HG03342 (cell line): ENCODE data around the gene FIP1L1.
"Not testable (repeated sequence)": the region's sequence is repeated elsewhere in the genome, so short reads cannot be mapped to it uniquely, and the experiment has no call there.

Experiments
- ATAC-seq: cut with Tn5 transposase; IDR thresholded peaks from one replicate; pipeline ENCODE4 v1.9.1; 2021; ENCODE audit warnings: mild to moderate bottlenecking, moderate library complexity; ENCODE audit not compliant: unreplicated experiment

The FIP1L1 gene, protein sequence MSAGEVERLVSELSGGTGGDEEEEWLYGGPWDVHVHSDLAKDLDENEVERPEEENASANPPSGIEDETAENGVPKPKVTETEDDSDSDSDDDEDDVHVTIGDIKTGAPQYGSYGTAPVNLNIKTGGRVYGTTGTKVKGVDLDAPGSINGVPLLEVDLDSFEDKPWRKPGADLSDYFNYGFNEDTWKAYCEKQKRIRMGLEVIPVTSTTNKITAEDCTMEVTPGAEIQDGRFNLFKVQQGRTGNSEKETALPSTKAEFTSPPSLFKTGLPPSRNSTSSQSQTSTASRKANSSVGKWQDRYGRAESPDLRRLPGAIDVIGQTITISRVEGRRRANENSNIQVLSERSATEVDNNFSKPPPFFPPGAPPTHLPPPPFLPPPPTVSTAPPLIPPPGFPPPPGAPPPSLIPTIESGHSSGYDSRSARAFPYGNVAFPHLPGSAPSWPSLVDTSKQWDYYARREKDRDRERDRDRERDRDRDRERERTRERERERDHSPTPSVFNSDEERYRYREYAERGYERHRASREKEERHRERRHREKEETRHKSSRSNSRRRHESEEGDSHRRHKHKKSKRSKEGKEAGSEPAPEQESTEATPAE

DNA sequence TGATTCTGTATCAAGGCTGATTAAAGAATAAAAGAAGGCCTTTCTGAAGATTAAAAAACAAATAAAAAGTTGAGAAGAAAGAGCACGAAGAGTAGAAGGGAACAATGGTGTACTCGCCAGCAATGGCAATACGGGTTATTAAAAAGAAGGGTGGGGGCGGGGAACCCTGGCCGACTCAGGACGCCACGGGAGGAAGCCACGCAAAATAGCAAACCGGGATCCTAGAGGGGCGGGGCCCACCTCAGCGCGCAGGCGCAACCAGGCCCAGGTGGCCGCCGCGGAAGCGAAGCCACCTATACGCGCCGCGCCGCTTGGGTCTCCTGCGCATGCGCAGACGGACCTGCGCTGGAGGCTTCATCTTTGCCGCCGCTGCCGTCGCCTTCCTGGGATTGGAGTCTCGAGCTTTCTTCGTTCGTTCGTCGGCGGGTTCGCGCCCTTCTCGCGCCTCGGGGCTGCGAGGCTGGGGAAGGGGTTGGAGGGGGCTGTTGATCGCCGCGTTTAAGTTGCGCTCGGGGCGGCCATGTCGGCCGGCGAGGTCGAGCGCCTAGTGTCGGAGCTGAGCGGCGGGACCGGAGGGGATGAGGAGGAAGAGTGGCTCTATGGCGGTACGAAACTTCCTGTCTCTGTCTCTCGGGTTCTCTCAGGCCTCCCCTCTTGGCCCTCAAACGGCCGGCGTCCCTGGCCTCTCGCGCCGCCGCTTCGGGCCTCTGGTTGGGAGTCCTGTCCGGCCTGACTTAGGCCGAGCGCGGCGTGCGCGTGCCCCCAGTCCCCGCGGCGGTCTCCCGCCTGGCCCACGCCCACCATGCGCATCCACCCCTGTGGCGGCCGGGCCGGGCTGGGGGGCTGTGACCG is at the start of gene FIP1L1:
FIP1L1 (plus strand) TSS at position 323 of the 852 bp plus-strand sequence; CDS start at position 521, 198 bp downstream.
- ATAC-seq = peak; percentile 89

DNA sequence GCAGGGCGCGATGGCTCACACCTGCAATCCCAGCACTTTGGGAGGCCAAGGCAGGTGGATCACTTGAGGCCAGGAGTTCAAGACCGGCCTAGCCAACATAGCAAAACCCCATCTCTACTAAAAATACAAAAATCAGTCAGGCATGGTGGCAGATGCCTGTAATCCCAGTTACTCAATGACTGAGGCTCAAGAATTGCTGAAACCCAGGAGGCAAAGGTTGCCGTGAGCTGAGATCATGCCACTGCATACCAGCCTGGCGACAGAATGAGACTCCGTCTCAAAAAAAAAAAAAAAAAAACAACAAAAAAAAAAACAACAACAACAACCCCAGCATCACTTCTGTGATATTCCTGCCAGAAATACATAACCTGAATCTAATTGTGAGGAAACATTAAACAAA is 42.5 kb upstream of the FIP1L1 start:
- not testable (repeated sequence) for ATAC-seq

DNA sequence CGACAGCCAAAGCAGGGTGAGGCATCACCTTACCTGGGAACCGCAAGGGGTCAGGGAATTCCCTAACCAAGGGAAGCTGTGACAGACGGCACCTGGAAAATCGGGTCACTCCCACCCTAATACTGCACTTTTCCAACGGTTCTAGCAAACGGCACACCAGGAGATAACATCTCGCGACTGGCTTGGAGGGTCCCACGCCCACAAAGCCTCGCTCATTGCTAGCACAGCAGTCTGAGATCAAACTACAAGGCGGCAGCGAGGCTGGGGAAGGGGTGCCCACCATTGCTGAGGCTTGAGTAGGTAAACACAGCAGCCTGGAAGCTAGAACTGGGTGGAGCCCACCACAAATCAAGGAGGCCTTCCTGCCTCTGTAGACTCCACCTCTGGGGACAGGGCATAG is 37.3 kb upstream of the FIP1L1 start:
- ATAC-seq = not testable (repeated sequence)

DNA sequence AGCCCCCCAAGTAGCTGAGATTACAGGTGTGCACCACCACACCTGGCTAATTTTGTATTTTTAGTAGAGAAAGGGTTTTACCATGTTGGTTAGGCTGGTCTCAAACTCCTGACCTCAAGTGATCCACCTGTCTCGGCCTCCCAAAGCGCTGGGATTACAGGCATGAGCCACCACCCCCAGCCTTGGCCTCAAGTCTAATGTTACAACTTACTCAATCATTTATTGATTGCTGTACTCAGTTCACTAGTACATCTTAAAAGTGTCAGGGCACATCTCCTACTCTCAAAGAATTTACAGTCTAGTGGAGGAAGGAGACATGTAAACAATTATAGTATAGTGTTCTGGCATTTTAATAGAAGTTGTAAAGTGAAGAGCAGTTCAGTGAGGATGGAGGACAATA is 31.0 kb upstream of the FIP1L1 start:
- not testable (repeated sequence) for ATAC-seq

DNA sequence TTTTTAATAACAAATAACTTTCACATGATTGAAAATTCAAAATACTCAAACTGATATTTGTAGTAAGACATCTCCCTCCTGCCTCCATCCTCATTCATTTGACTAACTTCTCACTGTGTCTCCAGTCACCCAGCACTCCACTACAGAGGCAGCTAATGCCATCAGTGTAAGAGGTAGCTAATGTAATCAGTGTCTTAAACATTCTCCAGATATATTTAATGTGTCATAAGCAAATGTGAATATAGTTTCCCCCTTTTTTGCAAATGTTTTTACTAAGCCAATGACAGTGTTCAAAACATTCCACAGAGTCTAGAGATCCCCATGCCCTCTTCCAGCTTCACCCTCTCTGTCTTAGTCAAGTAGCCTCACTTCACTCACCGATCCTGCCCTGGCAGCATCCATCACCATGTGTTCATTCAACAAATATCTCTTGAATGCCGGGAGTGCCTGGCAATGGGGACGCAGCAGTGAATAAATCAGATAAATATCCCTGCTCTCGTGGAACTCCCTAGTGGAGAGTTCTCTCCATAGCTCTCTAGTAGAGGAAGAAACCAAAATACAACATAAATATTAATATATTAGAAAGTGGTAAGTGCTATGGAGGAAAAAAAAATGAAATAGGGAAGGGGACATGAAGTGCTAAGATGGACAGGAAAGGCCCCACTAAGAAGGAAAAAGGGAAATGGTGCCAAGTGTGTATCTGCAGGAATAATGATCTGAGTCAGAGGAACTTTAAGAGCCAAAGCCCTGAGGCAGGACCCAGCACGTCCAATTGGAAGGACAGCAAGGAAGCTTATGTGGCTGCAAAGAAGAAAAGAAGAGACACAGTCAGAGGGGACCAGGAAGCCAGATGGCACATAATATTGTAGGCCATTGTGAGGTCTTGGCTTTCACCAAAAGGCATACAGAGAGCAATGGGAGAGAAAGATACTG is 30.3 kb upstream of the FIP1L1 start:
- ATAC-seq = no peak

DNA sequence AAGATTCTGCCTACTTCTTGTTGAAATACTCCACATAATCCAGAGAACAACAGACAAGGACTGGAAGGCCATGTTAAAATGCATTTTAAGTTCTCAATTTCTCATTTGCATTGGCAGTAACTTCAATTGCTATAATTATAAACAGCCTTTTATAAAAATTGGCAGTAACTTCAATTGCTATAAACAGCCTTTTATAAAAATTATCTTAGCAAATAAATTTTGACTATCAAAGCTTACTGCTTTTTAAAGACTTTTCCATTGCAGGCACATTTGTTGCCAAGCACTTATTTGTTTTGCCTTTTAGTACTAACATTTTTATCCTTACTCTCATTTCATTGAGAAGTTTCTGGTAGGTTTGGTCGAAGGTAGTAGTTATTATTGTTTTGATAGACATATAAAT is 29.4 kb upstream of the FIP1L1 start:
- no peak for ATAC-seq

DNA sequence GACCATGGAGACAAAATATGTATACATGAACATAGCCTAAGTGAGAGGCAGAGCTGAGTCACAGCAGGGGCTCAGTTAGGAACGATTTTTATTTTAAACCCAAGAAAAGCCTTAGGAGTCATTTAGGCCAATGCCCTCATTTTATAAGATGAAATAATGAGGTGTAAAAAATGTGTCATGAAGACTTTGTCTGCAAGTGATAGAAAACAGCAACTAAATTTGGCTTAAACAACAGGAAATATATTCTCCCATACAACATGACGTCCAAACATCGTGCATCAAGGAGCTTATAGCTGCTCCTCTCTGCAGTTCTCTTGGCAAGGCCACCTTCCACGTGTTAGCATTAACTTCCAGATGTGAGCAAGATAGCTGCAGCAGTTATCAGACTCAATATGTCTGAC is 28.4 kb upstream of the FIP1L1 start:
- ATAC-seq = no peak

DNA sequence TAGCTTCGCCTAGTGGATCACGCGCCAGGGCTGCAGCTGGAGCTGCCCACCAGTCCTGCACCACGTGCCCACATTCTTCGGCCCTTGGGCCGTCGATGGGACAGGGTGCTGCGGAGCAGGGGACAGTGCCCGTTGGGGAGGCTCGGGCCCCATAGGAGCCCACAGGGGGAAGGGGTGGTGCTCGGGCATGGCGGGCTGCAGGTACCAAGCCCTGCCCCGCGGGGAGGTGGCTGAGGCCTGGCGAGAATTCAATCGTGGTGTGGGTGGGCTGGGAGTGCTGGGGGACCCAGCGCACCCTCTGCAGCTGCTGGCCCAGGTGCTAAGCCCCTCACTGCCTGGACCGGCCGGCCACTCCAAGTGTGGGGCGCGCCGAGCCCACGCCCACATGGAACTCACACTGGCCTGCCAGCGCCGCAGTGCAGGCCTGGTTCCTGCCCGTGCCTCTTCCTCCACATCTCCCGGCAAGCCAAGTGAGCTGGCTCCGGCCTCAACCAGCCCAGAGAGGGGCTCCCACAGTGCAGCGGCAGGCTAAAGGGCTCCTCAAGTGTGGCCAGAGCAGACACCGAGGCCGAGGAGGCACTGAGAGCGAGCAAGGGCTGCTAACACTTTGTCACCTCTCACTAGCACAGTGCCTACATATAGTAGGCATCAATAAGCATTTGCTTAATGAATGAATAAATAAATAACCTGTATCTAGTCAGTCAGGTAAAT is 23.3 kb upstream of the FIP1L1 start:
- ATAC-seq = no peak

DNA sequence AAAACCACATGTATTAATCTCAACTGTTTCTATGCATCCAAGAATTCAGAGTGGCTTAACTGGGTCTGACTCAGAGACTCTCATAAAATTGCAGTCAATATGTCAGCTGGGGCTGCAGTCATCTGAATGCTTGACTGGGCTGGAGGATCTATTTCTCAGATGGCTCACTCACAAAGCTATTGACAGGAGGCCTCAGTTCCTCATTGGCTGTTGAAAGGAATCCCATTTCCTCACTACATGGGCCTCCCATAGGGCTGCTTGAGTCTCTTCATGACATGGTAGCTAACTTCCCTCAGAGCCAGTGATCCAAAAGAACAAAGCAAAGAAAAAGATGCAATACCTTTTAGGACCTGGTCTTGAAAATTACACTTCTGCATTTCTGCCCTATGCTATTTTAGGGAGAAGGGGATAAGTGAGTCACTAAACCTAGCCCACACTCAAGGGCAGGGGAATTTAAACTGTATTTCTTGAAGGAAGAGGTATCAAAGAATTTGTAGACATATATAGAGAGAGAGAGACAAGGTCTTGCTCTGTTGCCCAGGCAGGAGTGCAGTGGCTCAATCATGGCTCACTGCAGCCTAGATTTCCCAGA is 21.4 kb upstream of the FIP1L1 start:
- no peak for ATAC-seq

DNA sequence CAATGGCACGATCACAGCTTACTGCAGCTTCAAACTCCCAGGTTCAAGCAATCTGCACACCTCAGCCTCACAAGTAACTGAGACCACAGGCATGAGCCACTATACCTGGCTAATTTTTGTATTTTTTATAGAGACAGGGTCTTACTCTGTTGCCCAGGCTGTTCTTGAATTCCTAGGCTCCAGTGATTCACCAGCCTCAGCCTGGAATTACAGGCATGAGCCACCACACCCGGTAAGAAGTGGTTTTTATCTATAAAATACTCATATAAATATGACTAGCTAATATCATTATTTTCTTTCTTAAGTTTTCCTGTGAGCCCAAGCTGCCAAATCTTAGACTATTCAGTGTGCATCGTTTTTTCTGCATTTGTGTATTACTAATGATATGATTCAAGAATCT is 16.0 kb upstream of the FIP1L1 start:
- no peak for ATAC-seq

DNA sequence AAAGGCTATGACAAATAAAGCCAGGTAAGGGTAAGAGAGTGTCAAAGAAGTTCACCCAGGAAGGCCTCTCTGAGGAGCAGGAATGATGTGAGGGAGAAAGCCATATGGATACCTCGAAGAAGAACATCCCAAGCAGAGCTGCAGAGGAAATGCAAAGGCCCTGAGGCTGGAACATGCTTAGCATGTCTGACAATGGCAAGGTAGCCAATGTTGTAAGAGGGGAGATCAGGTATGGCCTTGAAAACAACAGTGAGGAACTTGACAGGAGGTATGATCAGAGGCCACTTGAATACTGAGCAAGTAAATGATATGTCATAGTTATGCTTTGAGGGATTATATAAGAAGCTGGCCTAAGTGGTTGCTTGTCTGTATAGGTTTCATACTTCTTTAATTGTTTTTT is 15.3 kb upstream of the FIP1L1 start:
- ATAC-seq = no peak

DNA sequence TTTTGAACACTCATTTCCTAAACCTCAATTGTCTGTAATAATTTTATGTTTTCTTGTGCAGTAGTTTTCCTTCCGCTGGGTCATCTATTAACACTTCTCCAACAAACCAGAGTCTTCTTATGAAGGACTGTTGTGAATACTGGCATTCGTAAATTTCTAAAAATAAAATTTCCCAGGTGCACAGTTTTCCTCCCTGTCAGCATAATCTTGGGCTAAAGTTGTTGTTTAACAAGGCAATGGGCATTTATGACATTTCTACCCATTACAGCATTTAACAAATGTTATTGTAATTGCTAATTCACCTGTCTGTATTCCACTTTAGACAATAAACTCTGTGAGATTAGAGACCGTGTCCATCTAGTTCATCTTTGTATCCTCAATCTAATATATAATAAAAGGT is 12.8 kb upstream of the FIP1L1 start:
- no peak for ATAC-seq

DNA sequence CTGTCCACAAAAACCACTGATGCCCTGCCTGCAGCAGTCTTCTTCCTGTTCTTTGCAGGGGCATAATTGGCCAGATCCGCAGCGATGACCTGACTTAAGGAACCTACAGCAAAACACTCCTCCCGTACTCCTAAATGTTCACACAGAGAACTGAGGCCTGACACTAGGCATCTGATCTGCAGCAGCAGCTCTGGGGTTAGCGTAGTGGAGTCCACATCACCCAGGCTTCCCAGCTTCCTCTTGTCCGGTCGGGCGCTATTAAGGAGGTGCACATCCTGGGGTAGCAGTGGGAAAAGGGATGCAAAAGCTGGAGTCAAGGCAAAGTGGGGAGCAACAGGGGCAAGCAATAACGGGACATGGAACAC is 12.3 kb upstream of the FIP1L1 start:
- ATAC-seq = peak; percentile 10

DNA sequence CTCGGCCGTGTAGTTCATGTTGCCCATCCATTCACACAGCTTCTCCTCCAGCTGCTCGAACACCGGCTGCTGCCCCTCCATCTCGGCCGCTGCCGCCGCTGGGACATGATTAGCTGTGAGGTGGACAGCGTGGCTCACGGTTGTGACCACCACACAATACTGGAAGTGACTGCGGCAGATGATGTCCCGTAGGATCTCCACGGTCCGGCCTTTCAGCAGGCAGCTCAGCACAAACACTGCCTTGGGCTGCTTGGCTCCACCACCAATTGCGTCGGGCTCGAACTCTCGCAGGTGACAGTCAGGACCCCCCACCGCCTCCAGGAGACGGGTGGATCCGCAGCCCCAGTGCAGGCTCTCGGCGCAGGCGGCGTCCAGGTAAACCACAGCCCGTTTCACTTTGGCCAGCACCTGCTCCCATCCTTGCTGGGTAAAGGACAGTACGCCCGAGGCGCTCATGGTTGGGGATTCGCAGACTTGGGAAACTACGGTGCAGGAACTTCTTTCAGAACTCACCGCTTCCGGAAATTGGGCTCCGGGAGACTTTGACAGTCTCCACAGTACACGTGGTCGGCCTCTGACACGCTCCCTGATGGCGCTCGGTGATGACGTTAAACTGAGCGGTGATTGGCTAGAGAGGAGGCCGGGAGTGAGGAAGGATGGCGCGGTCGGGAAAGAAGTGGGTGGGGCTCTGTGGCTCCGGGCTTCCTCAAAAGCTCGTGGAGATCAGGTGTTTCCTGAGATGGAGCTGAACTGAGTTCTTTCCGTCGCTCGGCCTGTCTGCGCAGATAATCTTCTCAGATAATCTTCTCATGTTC is 11.7 kb upstream of the FIP1L1 start, which contains the start of gene SCFD2:
SCFD2 (minus strand) TSS at position 576 of the 815 bp plus-strand sequence.
- peak; percentile 97 for ATAC-seq

DNA sequence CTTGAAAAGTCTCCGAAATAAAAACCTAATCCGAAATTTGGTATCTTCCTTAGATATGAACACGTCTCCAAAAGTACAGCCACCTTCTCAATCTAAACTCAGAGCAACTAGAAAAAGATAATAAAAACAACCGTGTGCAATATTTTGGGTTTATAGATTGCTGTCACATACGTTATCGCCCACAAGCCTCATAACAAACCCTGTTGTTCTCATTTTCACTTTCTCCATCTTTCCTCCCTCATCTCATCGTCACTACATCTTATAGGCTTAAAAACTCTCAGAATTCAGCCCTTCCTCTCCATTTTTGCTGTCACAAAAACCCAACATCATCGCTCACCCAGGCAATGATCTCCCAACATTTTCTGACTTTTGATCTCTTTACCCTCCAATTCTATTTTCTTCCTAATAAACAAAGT is 11.1 kb upstream of the FIP1L1 start:
- ATAC-seq = no peak

DNA sequence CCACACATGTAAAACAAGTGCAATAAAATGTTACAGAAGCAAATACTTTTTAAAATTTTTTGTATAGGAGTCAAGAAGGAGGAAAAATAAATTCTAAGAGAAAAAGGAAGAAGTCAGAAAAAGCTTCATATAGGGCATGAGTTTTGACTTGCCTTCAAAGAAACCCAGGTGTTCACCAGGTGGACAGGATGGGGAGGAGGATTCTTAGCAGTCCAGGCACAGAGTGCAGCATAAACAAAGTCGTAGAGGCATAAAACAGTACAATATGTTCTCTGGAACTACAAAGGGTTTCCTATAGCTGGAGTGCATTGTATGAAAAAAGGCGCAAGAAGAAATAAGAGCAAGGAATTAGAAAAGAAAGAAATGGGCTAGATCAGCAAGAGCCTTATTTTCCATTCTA is 9.7 kb upstream of the FIP1L1 start:
- no peak for ATAC-seq

DNA sequence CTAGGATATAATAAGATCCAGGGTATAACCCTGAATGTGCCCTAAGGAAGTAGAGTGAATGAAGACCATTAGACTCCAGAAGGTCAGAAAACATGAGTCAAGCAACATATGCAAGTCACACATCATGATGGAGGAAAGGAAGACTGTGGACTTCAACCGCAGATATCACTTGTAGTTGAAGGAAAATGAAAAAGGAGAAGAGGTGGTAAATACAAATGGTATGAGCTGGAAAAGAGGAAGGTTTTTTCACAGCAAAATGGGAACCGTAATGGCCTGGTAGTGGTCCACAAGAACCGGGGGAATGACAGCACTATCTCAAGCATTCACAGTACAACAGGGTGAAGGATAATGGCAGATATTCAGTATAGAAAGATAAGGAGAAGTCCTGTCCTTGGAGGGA is 6.4 kb upstream of the FIP1L1 start:
- ATAC-seq = no peak

DNA sequence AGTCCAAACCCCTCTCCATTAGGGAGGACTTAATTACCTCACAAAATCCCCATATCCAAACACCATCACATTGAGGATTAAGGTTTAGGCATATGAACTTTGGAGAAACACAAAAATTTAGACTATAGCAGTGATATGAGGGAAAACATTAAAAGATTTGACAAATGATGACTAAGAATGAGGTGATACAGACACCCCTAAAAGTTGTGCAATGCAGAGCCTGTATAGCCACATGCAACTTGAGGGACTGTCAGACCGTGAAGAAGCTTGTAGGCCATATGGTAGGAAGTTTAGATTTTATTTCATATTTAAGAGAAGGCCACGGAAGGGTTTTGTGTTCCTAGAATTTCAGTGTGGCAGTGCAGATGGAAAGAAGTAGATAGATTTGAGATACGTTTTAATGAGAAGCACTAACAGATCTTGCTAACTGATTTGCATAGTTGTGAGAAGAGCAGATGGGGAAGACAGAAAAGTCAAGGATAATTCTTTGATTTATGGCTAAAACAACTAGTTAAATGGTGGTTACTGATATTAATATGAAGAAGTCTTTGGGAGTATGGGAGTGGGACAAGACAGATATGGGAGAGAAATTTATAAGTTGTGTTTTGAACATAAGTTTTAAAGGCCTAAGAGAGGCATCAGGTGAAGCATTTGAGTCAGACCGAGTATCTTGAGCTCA is 5.5 kb upstream of the FIP1L1 start:
- no peak for ATAC-seq
